ENCODE results near the gene NOS1. TPM values are rescaled to one million over a fixed set of nuclear protein-coding genes. Genes with fewer than 3 reads are reported as not detected.

Gene NOS1
- total and polyA plus RNA-seq, 2 of the 8 experiments (the other 6 are each of a cell fraction or from before 2014, with no cell fraction given), result 1.5 to 2.0 TPM

DNA sequence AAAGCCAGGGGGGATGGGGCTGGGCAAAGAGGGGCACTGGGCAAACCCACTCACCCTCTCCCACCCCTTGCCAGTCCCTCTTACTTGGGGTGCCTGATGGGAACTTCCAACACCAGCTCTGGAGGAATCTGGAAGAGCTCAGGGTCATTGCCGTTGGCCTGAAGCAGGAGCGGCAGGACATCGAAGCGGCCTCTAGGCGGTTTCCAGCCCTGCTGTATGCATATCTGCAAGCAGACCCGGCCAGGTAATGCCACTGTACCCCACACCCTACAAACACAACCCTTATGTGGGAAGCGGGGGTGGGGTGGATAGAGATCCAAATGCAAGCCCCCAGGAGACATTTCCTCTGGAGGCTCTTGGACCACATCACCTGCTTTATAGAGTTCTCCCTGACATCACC, 83.6 kb downstream of the NOS1 start:
- TF ChIP-seq CTCF (IDR thresholded peaks at IDR 0.05; ENCODE audit: control extremely low read depth in 1 of 3, insufficient read depth in 1 of 3, low read depth in 1 of 3, low read length in 3 of 3), result peak in 2 of 3 experiments; percentile 33 to 34; a peak in 2 of 4 replicates
- TF ChIP-seq RXRA (IDR thresholded peaks at IDR 0.05; ENCODE audit: insufficient read depth, low read depth, low read length), result no peak
- no peak for TF ChIP-seq ATF3 (IDR thresholded peaks at IDR 0.05; ENCODE audit: insufficient read depth, low read depth, low read length)
- peak; percentile 11 to 32; a peak in 2 of 4 replicates for TF ChIP-seq RAD21 (IDR thresholded peaks at IDR 0.05 in 1 of 2, conservative IDR thresholded peaks at IDR 0.05 in 1 of 2; ENCODE audit: low read depth in 2 of 2, low read length in 2 of 2)
- no peak for TF ChIP-seq POLR2AphosphoS5 (IDR thresholded peaks at IDR 0.05; ENCODE audit: low read depth, low read length)
- Histone ChIP-seq H3K27ac (ENCODE audit: low read depth, low read length) (no peak overlapping the region), H3K56ac (replicated peaks; ENCODE audit: insufficient read length, low read depth, low read length) (no peak overlapping the region), H3K36me3 (ENCODE audit: control insufficient read depth in 2 of 4, insufficient read depth in 4 of 4, low read length in 3 of 4) (no peaks in the 10 kb centered on the region), H2BK15ac (ENCODE audit: low read length) (no peak overlapping the region), H2AK5ac (ENCODE audit: low read depth, low read length) (0 out of 2 replicates have a peak overlapping the region, but pooled peaks have one; percentile 10), H4K5ac (ENCODE audit: insufficient read length, low read depth, low read length) (no peak overlapping the region), H3K4me1 (replicated peaks in 1 of 4; ENCODE audit: control insufficient read depth in 3 of 4, insufficient read depth in 4 of 4, low read length in 3 of 4) (peaks cover 9 to 18% (median 11%) of the 10 kb centered on the region in 4 experiments), H3K18ac (ENCODE audit: extremely low read depth, low read length) (0 out of 2 replicates have a peak overlapping the region, but pooled peaks have one; percentile 32), H4K20me1 (replicated peaks in 1 of 2; ENCODE audit: control insufficient read depth in 1 of 2, insufficient read depth in 2 of 2, low read length in 2 of 2) (no peaks in the 10 kb centered on the region), H4K8ac (ENCODE audit: extremely low read depth, insufficient read depth, low read length) (no peak overlapping the region), H3K9me3 (ENCODE audit: insufficient read depth in 2 of 2, low read depth in 1 of 2, low read length in 1 of 2) (no peaks in the 10 kb centered on the region), H3K4ac (replicated peaks; ENCODE audit: insufficient read length, low read depth, low read length) (no peak overlapping the region), H2AFZ (ENCODE audit: low read length) (no peak overlapping the region), H4K91ac (replicated peaks; ENCODE audit: insufficient read length, low read length) (no peak overlapping the region), H2BK12ac (ENCODE audit: low read depth, low read length) (0 out of 2 replicates have a peak overlapping the region, but pooled peaks have one; percentile 75), H2BK5ac (ENCODE audit: low read depth, low read length) (no peak overlapping the region), H3K27me3 (replicated peaks in 1 of 4; ENCODE audit: control insufficient read depth in 3 of 4, extremely low read depth in 1 of 4, insufficient read depth in 3 of 4, low read length in 3 of 4) (no peaks in the 10 kb centered on the region), H2BK120ac (replicated peaks; ENCODE audit: low read depth, low read length) (no peak overlapping the region), H3K4me3 (ENCODE audit: extremely low read depth in 1 of 4, insufficient read depth in 2 of 4, low read depth in 3 of 4, low read length in 4 of 4) (no peak overlapping the region), H3K23ac (ENCODE audit: insufficient read length) (no peak overlapping the region), H3K9ac (replicated peaks in 1 of 4; ENCODE audit: extremely low read depth in 1 of 4, low read depth in 3 of 4, low read length in 3 of 4) (no peak overlapping the region), H2BK20ac (ENCODE audit: low read length) (peak overlapping the region; percentile 80), H3K79me1 (ENCODE audit: low read depth, low read length) (no peaks in the 10 kb centered on the region), H3K23me2 (ENCODE audit: low read depth, low read length) (no peaks in the 10 kb centered on the region), H3K79me2 (ENCODE audit: control insufficient read depth in 1 of 2, insufficient read depth in 2 of 2, low read length in 2 of 2) (no peaks in the 10 kb centered on the region), H3K4me2 (ENCODE audit: insufficient read depth in 1 of 2, low read depth in 2 of 2, low read length in 2 of 2) (no peak overlapping the region; a peak in 1 of 4 replicates), H3K14ac (ENCODE audit: insufficient read length) (no peak overlapping the region)
- WGBS, 2 experiments (ENCODE audit: extremely low coverage in 1 of 2, insufficient coverage in 1 of 2, insufficient read length in 1 of 2, insufficient replicate concordance in 2 of 2, low coverage in 1 of 2, low lambda C conversion rate in 2 of 2, missing lambda C conversion rate in 1 of 2), result 81% methylated on average over 7 of the region's 7 CpGs; no CpG with 5 or more reads in 1 of the 2 experiments
- DNase-seq (ENCODE audit: low read depth in 1 of 2, low spot score in 2 of 2) (peak in 1 of 2 experiments; percentile 56), FAIRE-seq (no peak)
- POLR2A ChIA-PET (ENCODE audit: partially characterized antibody), result interaction anchor here (1.5 kb wide), 1 partner anchor 11 kb away, joined by 3 read pairs; no protein-coding TSS in a partner anchor
- CTCF ChIA-PET (ENCODE audit: partially characterized antibody), result interaction anchor here (0.5 to 1.6 kb wide), 7 partner anchors 14 to 91 kb away, joined by 3 to 7 read pairs (median 4); no protein-coding TSS in a partner anchor

Measured in H1 (cell line).